Natural killer cell (primary cell): ENCODE results near the gene MYO5A. TPM values are rescaled to one million over a fixed set of nuclear protein-coding genes. Genes with fewer than 3 reads are reported as not detected.
"Not testable (repeated sequence)": the region's sequence is repeated elsewhere in the genome, so short reads cannot be mapped to it uniquely, and the experiment has no call there.

Experiments
- ATAC-seq, 3 donors: fragments of 150-1000 bp in 2 of 3; fragments of 200-7000 bp in 1 of 3; cut with Tn5 transposase; 1 replicate in 1 of 3; 2 replicates in 2 of 3; pipeline ENCODE4 v1.10.0; 2021; ENCODE audit warnings: mild to moderate bottlenecking in 2 of 3, moderate library complexity in 2 of 3
- DNase-seq, 2 donors: peaks; one replicate each; pipeline versions ENCODE4 v3.0.0 to v3.0.0-alpha.2; 2013 to 2021; ENCODE audit warnings: mixed read lengths in 1 of 2
- H3K27ac ChIP-seq: one replicate; pipeline ENCODE4 v1.5.1; 2013; ENCODE audit warnings: mild to moderate bottlenecking, low read length
- H3K27me3 ChIP-seq: one replicate; pipeline ENCODE4 v1.6.1; 2013; ENCODE audit warnings: low read length; ENCODE audit not compliant: control insufficient read depth, insufficient read depth
- H3K36me3 ChIP-seq: one replicate; pipeline ENCODE4 v1.6.1; 2013; ENCODE audit warnings: low read length; ENCODE audit not compliant: control insufficient read depth, insufficient read depth
- H3K4me1 ChIP-seq: one replicate; pipeline ENCODE4 v1.6.1; 2013; ENCODE audit warnings: low read length; ENCODE audit not compliant: control insufficient read depth, insufficient read depth
- H3K4me3 ChIP-seq: one replicate; pipeline ENCODE4 v1.5.1; 2013; ENCODE audit warnings: low read length
- H3K9me3 ChIP-seq: one replicate; pipeline ENCODE4 v1.6.1; 2013; ENCODE audit warnings: low read length; ENCODE audit not compliant: control insufficient read depth, insufficient read depth
- H3K27ac Mint-ChIP-seq, 2 donors: one replicate each; pipeline ENCODE4 v1.8.0; 2022; ENCODE audit warnings: mild to moderate bottlenecking in 2 of 2, mixed read lengths in 2 of 2, moderate library complexity in 1 of 2
- H3K27me3 Mint-ChIP-seq, 2 donors: one replicate each; pipeline ENCODE4 v1.8.0; 2022; ENCODE audit warnings: low read depth in 2 of 2, mixed read lengths in 2 of 2
- H3K36me3 Mint-ChIP-seq: one replicate; pipeline ENCODE4 v1.8.0; 2022; ENCODE audit warnings: mixed read lengths
- H3K4me1 Mint-ChIP-seq, 2 donors: one replicate each; pipeline ENCODE4 v1.8.0; 2022; ENCODE audit warnings: mixed read lengths in 2 of 2
- H3K4me3 Mint-ChIP-seq: one replicate; pipeline ENCODE4 v1.8.0; 2022; ENCODE audit warnings: mild to moderate bottlenecking, moderate library complexity, mixed read lengths
- H3K9me3 Mint-ChIP-seq, 2 donors: one replicate each; pipeline ENCODE4 v1.8.0; 2022; ENCODE audit warnings: mixed read lengths in 2 of 2
- CTCF ChIP-seq: fragments of 200-600 bp; IDR thresholded peaks from one replicate; pipeline ENCODE4 v1.8.0; 2022; ENCODE audit warnings: antibody characterized with exemption
- WGBS: methylation state at CpG from one replicate; pipeline ENCODE4 v1.1.7; 2013; ENCODE audit warnings: missing lambda C conversion rate; ENCODE audit not compliant: insufficient coverage; 5-methylcytosine and 5-hydroxymethylcytosine counted together
- intact Hi-C: fragments of 100-400 bp; cut with micrococcal nuclease; formaldehyde crosslinking; loops from one replicate; pipeline ENCODE4 v1.14.2; 2022
- total RNA-seq, 4 donors: library from RNA; stranded (reverse); fragments of 120-200 nt in 1 of 4; gene quantifications; one replicate each; pipeline versions ENCODE4 v1.2.3 to v1.2.4, GENCODE V29; 2013 to 2022

The MYO5A gene
- total RNA-seq, 3 donors from 2014 or later (not counting 1 experiment from before 2014, with no cell fraction given), result 42.8 to 51.5 (median 44.4) TPM

- H3K4me1 Mint-ChIP-seq, result peaks cover 43 to 44% of the 10 kb centered on the region in 2 donors
- DNase-seq, result no peak
- H3K36me3 Mint-ChIP-seq, result no peaks in the 10 kb centered on the region
- Histone ChIP-seq H3K27ac (no peak overlapping the region), H3K27me3 (no peaks in the 10 kb centered on the region), H3K9me3 (no peaks in the 10 kb centered on the region), H3K36me3 (no peaks in the 10 kb centered on the region), H3K4me3 (no peak overlapping the region), H3K4me1 (no peaks in the 10 kb centered on the region)
- no peak overlapping the region for H3K4me3 Mint-ChIP-seq
- no peaks in the 10 kb centered on the region for H3K9me3 Mint-ChIP-seq
- intact Hi-C loops, result no loop called here
- WGBS, result 96% methylated on average over 6 of the region's 6 CpGs
- no peaks in the 10 kb centered on the region for H3K27me3 Mint-ChIP-seq
- H3K27ac Mint-ChIP-seq, result peak overlapping the region in 1 of 2 donors; percentile 19
- no peak for ATAC-seq
- TF ChIP-seq CTCF, result no peak
Observed at GRCh38 chr15:52448011-52448890, 80.4 kb downstream of the MYO5A start.

DNA sequence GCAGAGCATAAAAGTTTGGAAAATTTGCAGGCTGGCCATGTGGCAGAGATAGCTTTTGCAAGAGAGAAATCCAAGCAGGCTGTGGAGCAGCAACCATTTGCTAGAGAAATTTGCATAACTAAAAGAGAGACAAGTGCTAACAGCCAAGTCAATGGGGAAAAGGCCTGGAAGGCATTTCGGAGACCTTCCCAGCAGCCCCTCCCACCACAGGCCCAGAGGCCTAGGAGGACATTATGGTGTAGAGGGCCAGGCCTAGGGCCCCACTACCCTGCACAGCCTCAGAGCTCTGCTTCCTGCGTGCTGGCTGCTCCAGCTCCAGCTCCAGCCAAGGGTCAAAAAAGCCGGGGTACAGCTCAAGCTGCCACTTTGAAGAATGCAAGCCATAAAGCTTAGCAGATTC lies 82.7 kb downstream of the MYO5A start:
- intact Hi-C loops, result no loop called here
- Mint-ChIP-seq H3K27ac (no peak overlapping the region), H3K36me3 (no peaks in the 10 kb centered on the region), H3K9me3 (no peaks in the 10 kb centered on the region), H3K27me3 (no peaks in the 10 kb centered on the region), H3K4me3 (no peak overlapping the region), H3K4me1 (peaks cover 38 to 46% of the 10 kb centered on the region in 2 donors)
- Histone ChIP-seq H3K4me3 (no peak overlapping the region), H3K27me3 (no peaks in the 10 kb centered on the region), H3K4me1 (no peaks in the 10 kb centered on the region), H3K9me3 (no peaks in the 10 kb centered on the region), H3K36me3 (no peaks in the 10 kb centered on the region), H3K27ac (no peak overlapping the region)
- ATAC-seq (no peak), DNase-seq (no peak)
- no peak for TF ChIP-seq CTCF
- 100% methylated on average over 3 of the region's 3 CpGs for WGBS

DNA sequence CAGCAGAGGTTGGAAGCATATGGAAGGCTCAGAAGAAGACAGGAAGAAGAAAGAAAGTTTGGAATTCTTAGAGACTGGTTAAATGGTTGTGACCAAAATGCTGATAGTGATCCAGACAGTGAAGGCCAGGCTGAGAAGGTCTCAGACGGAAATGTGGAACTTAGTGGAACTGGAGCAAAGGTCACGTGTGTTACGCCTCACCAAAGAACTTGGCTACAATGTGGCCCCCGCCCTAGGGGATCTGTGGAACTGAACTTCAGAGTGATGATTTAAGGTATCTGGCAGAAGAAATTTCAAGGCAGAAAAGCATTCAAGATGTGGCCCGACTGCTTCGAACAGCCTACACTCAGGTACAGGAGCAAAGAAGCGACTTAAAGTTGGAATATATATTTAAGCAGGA lies 83.1 kb downstream of the MYO5A start:
- intact Hi-C loops, result no loop called here
- Mint-ChIP-seq H3K9me3 (no peaks in the 10 kb centered on the region), H3K4me3 (no peak overlapping the region), H3K36me3 (no peaks in the 10 kb centered on the region), H3K4me1 (peaks cover 39 to 48% of the 10 kb centered on the region in 2 donors), H3K27me3 (no peaks in the 10 kb centered on the region), H3K27ac (no peak overlapping the region)
- Histone ChIP-seq H3K27ac (no peak overlapping the region), H3K9me3 (no peaks in the 10 kb centered on the region), H3K4me3 (no peak overlapping the region), H3K27me3 (no peaks in the 10 kb centered on the region), H3K4me1 (no peaks in the 10 kb centered on the region), H3K36me3 (no peaks in the 10 kb centered on the region)
- DNase-seq (no peak), ATAC-seq (no peak)
- no peak for TF ChIP-seq CTCF
- 94% methylated on average over 7 of the region's 7 CpGs for WGBS

- H3K4me1 ChIP-seq, DNase-seq, H3K4me3 ChIP-seq, H3K27ac ChIP-seq, H3K27ac Mint-ChIP-seq, H3K9me3 ChIP-seq, H3K4me3 Mint-ChIP-seq, H3K36me3 Mint-ChIP-seq, ATAC-seq, H3K27me3 ChIP-seq, H3K27me3 Mint-ChIP-seq, H3K9me3 Mint-ChIP-seq, intact Hi-C loops, H3K36me3 ChIP-seq: not testable (repeated sequence)
- WGBS, result 98% methylated on average over 6 of the region's 6 CpGs
- H3K4me1 Mint-ChIP-seq, result peaks cover 50 to 58% of the 10 kb centered on the region in 2 donors
Observed at GRCh38 chr15:52443205-52443604, 85.5 kb downstream of the MYO5A start.
